Neural cell (in vitro differentiated cells): ENCODE data around the gene PCNX4. TPM values are rescaled to one million over a fixed set of nuclear protein-coding genes. Genes with fewer than 3 reads are reported as not detected.

Experiments
- H2AFZ ChIP-seq: fragments of 200-600, 300-800 bp; sonication (generic), shearing (Covaris generic); 2 replicates; pipeline ENCODE4 v1.6.0; 2014; ENCODE audit warnings: low read depth, mild to moderate bottlenecking, antibody characterized with exemption, low read length, moderate library complexity
- H3F3A ChIP-seq: fragments of 200-600 bp; shearing (Covaris generic); 2 replicates; pipeline ENCODE4 v1.6.1; 2016; ENCODE audit warnings: mild to moderate bottlenecking, moderate library complexity, mixed read lengths, antibody characterized with exemption, low read length; ENCODE audit not compliant: insufficient read depth, poor library complexity, severe bottlenecking
- H3K27ac ChIP-seq: fragments of 200-600, 300-800 bp; sonication (generic), shearing (Covaris generic); 2 replicates; pipeline ENCODE4 v1.5.1; 2014; ENCODE audit warnings: mild to moderate bottlenecking, low read length, moderate library complexity
- H3K27me3 ChIP-seq: fragments of 300-800, 200-600 bp; sonication (generic), shearing (Covaris generic); 2 replicates; pipeline ENCODE4 v1.6.0; 2014; ENCODE audit warnings: mild to moderate bottlenecking, low read depth, low read length, moderate library complexity; ENCODE audit not compliant: insufficient read depth
- H3K36me3 ChIP-seq: fragments of 300-800, 200-600 bp; sonication (generic), shearing (Covaris generic); 2 replicates; pipeline ENCODE4 v1.5.1; 2014; ENCODE audit warnings: mild to moderate bottlenecking, antibody characterized with exemption, low read length, moderate library complexity; ENCODE audit not compliant: insufficient read depth
- H3K4me2 ChIP-seq: fragments of 300-800, 200-600 bp; sonication (generic), shearing (Covaris generic); 2 replicates; pipeline ENCODE4 v1.6.0; 2014; ENCODE audit warnings: mild to moderate bottlenecking, low read length
- H3K4me3 ChIP-seq: fragments of 300-800, 200-600 bp; sonication (generic), shearing (Covaris generic); 2 replicates; pipeline ENCODE4 v1.5.1; 2014; ENCODE audit warnings: mild to moderate bottlenecking, low read length, moderate library complexity
- H3K79me2 ChIP-seq: fragments of 200-600 bp; shearing (Covaris generic); replicated peaks from 2 replicates; pipeline ENCODE4 v1.6.0; 2014; ENCODE audit warnings: mild to moderate bottlenecking, low read length, moderate library complexity; ENCODE audit not compliant: insufficient read depth
- H3K9ac ChIP-seq: fragments of 300-800, 200-600 bp; sonication (generic), shearing (Covaris generic); 2 replicates; pipeline ENCODE4 v1.6.1; 2016; ENCODE audit warnings: mild to moderate bottlenecking, low read length, mixed read lengths
- H3K9me2 ChIP-seq: fragments of 200-600 bp; shearing (Covaris generic); 2 replicates; pipeline ENCODE4 v1.6.1; 2016; ENCODE audit warnings: mild to moderate bottlenecking, low read length, mixed read lengths; ENCODE audit not compliant: insufficient read depth
- H3K9me3 ChIP-seq: fragments of 200-600, 300-800 bp; sonication (generic), shearing (Covaris generic); 2 replicates; pipeline ENCODE4 v1.6.1; 2016; ENCODE audit warnings: mild to moderate bottlenecking, mixed run types, low read length, moderate library complexity, mixed read lengths
- H4K20me1 ChIP-seq: fragments of 200-600 bp; shearing (Covaris generic); 2 replicates; pipeline ENCODE4 v1.6.1; 2016; ENCODE audit warnings: mild to moderate bottlenecking, mixed run types; ENCODE audit not compliant: insufficient read depth
- EP300 ChIP-seq: fragments of 450-650 bp; conservative IDR thresholded peaks from 2 replicates; pipeline ENCODE4 v1.6.1; 2014; ENCODE audit warnings: antibody characterized with exemption, mild to moderate bottlenecking, moderate library complexity; ENCODE audit not compliant: poor library complexity, severe bottlenecking
- EZH2 ChIP-seq: fragments of 200-600, 300-800 bp; shearing (Covaris generic), sonication (generic); IDR thresholded peaks from 2 replicates; pipeline ENCODE4 v1.6.1; 2014; ENCODE audit warnings: antibody characterized with exemption, low read length, borderline replicate concordance, mild to moderate bottlenecking; ENCODE audit not compliant: insufficient read depth, poor library complexity, severe bottlenecking
- MXI1 ChIP-seq: fragments of 450-650 bp; conservative IDR thresholded peaks from 2 replicates; pipeline ENCODE4 v1.6.1; 2014; ENCODE audit warnings: antibody characterized with exemption, mild to moderate bottlenecking; ENCODE audit not compliant: poor library complexity, severe bottlenecking
- POLR2AphosphoS5 ChIP-seq: IDR thresholded peaks from 2 replicates; pipeline ENCODE4 v1.6.1; 2012
- RAD21 ChIP-seq: fragments of 450-650 bp; conservative IDR thresholded peaks from 2 replicates; pipeline ENCODE4 v1.6.1; 2014; ENCODE audit warnings: antibody characterized with exemption, mild to moderate bottlenecking, moderate library complexity
- SMC3 ChIP-seq: fragments of 450-650 bp; conservative IDR thresholded peaks from 2 replicates; pipeline ENCODE4 v1.6.1; 2014; ENCODE audit warnings: antibody characterized with exemption, mild to moderate bottlenecking, moderate library complexity; ENCODE audit not compliant: poor library complexity
- TAF1 ChIP-seq: IDR thresholded peaks from 2 replicates; pipeline ENCODE4 v1.6.1; 2012; ENCODE audit warnings: low read depth
- polyA plus RNA-seq: library from polyadenylated mRNA; depleted of rRNA; stranded (reverse); fragments of >200 nt; gene quantifications from 2 replicates; pipeline ENCODE4 v1.2.3, GENCODE V29; 2014
- TF ChIP-seq, protein P1 (sequence below): IDR thresholded peaks from 2 replicates; pipeline ENCODE4 v1.6.1; 2012; ENCODE audit warnings: borderline replicate concordance
- TF ChIP-seq, protein P2 (sequence below): fragments of 450-650 bp; IDR thresholded peaks from 2 replicates; pipeline ENCODE4 v1.5.1; 2014; ENCODE audit warnings: antibody characterized with exemption, mild to moderate bottlenecking, moderate library complexity; ENCODE audit not compliant: poor library complexity, severe bottlenecking

The PCNX4 gene
- polyA plus RNA-seq, 1 donor from 2014 or later, result 117 TPM

DNA sequence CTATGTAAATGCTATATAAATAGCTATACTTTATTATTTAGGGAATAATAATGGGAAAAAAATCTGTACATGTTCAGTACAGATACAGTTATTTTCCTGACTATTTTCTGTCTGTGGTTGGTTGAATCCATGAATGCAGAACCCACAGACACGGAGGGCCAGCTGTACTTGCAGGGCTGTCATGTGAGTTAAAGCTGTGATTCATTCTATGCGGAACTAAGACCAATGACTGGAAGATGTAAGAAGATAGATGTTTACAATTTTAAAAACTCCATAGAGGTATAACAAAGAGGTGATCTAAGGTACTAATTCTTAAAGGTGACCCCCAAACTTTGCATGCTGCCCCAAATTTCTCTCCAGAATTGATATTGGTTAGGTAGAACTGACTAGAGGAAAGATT lies 14.6 kb downstream of the PCNX4 start:
- H3K9me2 ChIP-seq, result no peaks in the 10 kb centered on the region
- no peak for TF ChIP-seq SMC3
- TF ChIP-seq, protein P1, sequence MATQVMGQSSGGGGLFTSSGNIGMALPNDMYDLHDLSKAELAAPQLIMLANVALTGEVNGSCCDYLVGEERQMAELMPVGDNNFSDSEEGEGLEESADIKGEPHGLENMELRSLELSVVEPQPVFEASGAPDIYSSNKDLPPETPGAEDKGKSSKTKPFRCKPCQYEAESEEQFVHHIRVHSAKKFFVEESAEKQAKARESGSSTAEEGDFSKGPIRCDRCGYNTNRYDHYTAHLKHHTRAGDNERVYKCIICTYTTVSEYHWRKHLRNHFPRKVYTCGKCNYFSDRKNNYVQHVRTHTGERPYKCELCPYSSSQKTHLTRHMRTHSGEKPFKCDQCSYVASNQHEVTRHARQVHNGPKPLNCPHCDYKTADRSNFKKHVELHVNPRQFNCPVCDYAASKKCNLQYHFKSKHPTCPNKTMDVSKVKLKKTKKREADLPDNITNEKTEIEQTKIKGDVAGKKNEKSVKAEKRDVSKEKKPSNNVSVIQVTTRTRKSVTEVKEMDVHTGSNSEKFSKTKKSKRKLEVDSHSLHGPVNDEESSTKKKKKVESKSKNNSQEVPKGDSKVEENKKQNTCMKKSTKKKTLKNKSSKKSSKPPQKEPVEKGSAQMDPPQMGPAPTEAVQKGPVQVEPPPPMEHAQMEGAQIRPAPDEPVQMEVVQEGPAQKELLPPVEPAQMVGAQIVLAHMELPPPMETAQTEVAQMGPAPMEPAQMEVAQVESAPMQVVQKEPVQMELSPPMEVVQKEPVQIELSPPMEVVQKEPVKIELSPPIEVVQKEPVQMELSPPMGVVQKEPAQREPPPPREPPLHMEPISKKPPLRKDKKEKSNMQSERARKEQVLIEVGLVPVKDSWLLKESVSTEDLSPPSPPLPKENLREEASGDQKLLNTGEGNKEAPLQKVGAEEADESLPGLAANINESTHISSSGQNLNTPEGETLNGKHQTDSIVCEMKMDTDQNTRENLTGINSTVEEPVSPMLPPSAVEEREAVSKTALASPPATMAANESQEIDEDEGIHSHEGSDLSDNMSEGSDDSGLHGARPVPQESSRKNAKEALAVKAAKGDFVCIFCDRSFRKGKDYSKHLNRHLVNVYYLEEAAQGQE, result no peak
- TF ChIP-seq EZH2, result no peak
- no peak for TF ChIP-seq TAF1
- TF ChIP-seq RAD21, result no peak
- no peak for TF ChIP-seq MXI1
- TF ChIP-seq POLR2AphosphoS5, result no peak
- TF ChIP-seq, protein P2, sequence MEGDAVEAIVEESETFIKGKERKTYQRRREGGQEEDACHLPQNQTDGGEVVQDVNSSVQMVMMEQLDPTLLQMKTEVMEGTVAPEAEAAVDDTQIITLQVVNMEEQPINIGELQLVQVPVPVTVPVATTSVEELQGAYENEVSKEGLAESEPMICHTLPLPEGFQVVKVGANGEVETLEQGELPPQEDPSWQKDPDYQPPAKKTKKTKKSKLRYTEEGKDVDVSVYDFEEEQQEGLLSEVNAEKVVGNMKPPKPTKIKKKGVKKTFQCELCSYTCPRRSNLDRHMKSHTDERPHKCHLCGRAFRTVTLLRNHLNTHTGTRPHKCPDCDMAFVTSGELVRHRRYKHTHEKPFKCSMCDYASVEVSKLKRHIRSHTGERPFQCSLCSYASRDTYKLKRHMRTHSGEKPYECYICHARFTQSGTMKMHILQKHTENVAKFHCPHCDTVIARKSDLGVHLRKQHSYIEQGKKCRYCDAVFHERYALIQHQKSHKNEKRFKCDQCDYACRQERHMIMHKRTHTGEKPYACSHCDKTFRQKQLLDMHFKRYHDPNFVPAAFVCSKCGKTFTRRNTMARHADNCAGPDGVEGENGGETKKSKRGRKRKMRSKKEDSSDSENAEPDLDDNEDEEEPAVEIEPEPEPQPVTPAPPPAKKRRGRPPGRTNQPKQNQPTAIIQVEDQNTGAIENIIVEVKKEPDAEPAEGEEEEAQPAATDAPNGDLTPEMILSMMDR, result no peak
- TF ChIP-seq EP300, result no peak
- H3K9me3 ChIP-seq, result no peaks in the 10 kb centered on the region
- H2AFZ ChIP-seq, result no peak overlapping the region
- peaks cover 5% of the 10 kb centered on the region for H3K36me3 ChIP-seq
- no peaks in the 10 kb centered on the region for H4K20me1 ChIP-seq
- no peak overlapping the region for H3K9ac ChIP-seq
- no peak overlapping the region for H3K4me2 ChIP-seq
- no peaks in the 10 kb centered on the region for H3K27me3 ChIP-seq
- no peak overlapping the region for H3K27ac ChIP-seq
- H3K79me2 ChIP-seq, result peaks cover 66% of the 10 kb centered on the region
- H3F3A ChIP-seq, result no peaks in the 10 kb centered on the region
- H3K4me3 ChIP-seq, result no peak overlapping the region

DNA sequence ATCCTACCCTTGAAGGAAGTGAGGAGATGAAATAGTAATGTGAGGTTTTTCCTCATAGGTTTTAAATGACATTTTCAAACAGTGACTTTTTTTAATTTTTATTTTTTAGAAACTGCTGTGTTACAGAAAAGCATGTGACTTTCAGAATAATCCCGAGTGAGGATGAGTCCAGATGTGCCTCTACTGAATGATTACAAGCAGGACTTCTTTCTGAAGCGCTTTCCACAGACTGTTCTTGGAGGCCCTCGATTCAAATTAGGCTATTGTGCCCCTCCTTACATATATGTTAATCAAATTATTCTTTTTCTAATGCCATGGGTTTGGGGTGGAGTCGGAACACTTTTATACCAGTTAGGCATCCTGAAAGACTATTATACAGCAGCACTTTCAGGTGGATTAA lies 15.8 kb downstream of the PCNX4 start:
- Histone ChIP-seq H3K4me3 (no peak overlapping the region), H4K20me1 (no peaks in the 10 kb centered on the region)

More for the DNA sequence above, 15.8 kb downstream of the PCNX4 start:
- H3K4me2 ChIP-seq, result no peak overlapping the region
- TF ChIP-seq RAD21, result no peak
- TF ChIP-seq, protein P1, result no peak
- TF ChIP-seq POLR2AphosphoS5, result no peak
- TF ChIP-seq MXI1, result no peak
- TF ChIP-seq EP300, result no peak
- no peak for TF ChIP-seq EZH2
- TF ChIP-seq TAF1, result no peak
- TF ChIP-seq, protein P2, result no peak
- no peak overlapping the region for H3K27ac ChIP-seq
- no peaks in the 10 kb centered on the region for H3K9me3 ChIP-seq
- H3K9me2 ChIP-seq, result no peaks in the 10 kb centered on the region
- H2AFZ ChIP-seq, result no peak overlapping the region
- H3K27me3 ChIP-seq, result no peaks in the 10 kb centered on the region
- no peak overlapping the region for H3K9ac ChIP-seq
- H3K79me2 ChIP-seq, result peaks cover 61% of the 10 kb centered on the region
- no peaks in the 10 kb centered on the region for H3F3A ChIP-seq
- H3K36me3 ChIP-seq, result peaks cover 5% of the 10 kb centered on the region
